Measurements from ENCODE around the gene PF4V1.

The PF4V1 gene

GRCh38 chr4:73853246-73853704 lies at the start of gene PF4V1:
PF4V1 (plus strand) TSS chr4:73853296; CDS start chr4:73853363, 67 bp downstream.
- peaks cover 5 to 14% (median 10%) of the 10 kb centered on the region in 5 donors for H3K27me3 ChIP-seq (ENCODE audit: control insufficient read depth in 5 of 5, insufficient read depth in 4 of 5, low read length in 5 of 5)
- no peaks in the 10 kb centered on the region for H3K9me3 ChIP-seq (ENCODE audit: control insufficient read depth in 5 of 5, low read length in 5 of 5)
- peak within 1 kb of the TSS in 1 of 5 donors; percentile 34 for H3K4me3 ChIP-seq (ENCODE audit: low read depth in 1 of 5, low read length in 5 of 5)
- no peak within 1 kb of the TSS for H3K9ac ChIP-seq (ENCODE audit: low read length in 5 of 5)
- H3K4me1 ChIP-seq (ENCODE audit: control insufficient read depth in 5 of 5, insufficient read depth in 5 of 5, low read length in 5 of 5): peaks cover 0 to 9% (median 7%) of the 10 kb centered on the region in 5 donors
- no peak within 1 kb of the TSS for H3K27ac ChIP-seq (ENCODE audit: low read depth, low read length)
- no peaks in the 10 kb centered on the region for H3K36me3 ChIP-seq (ENCODE audit: control insufficient read depth in 5 of 5, insufficient read depth in 5 of 5, low read length in 5 of 5)

GRCh38 chr4:73810191-73810590 lies 42.9 kb upstream of the PF4V1 start:
- Histone ChIP-seq H3K4me1 (ENCODE audit: control insufficient read depth in 5 of 5, insufficient read depth in 5 of 5, low read length in 5 of 5) (no peaks in the 10 kb centered on the region), H3K27ac (ENCODE audit: low read depth, low read length) (no peak overlapping the region), H3K4me3 (ENCODE audit: low read depth in 1 of 5, low read length in 5 of 5) (no peak overlapping the region), H3K9ac (ENCODE audit: low read length in 5 of 5) (no peak overlapping the region), H3K36me3 (ENCODE audit: control insufficient read depth in 5 of 5, insufficient read depth in 5 of 5, low read length in 5 of 5) (no peaks in the 10 kb centered on the region), H3K9me3 (ENCODE audit: control insufficient read depth in 5 of 5, low read length in 5 of 5) (no peaks in the 10 kb centered on the region), H3K27me3 (ENCODE audit: control insufficient read depth in 5 of 5, insufficient read depth in 4 of 5, low read length in 5 of 5) (no peaks in the 10 kb centered on the region)

GRCh38 chr4:73811841-73812240 lies 41.3 kb upstream of the PF4V1 start:
- H3K9me3 ChIP-seq (ENCODE audit: control insufficient read depth in 5 of 5, low read length in 5 of 5): no peaks in the 10 kb centered on the region

GRCh38 chr4:73814679-73815078 lies 38.4 kb upstream of the PF4V1 start:
- H3K36me3 ChIP-seq (ENCODE audit: control insufficient read depth in 5 of 5, insufficient read depth in 5 of 5, low read length in 5 of 5): no peaks in the 10 kb centered on the region
- no peak overlapping the region for H3K9ac ChIP-seq (ENCODE audit: low read length in 5 of 5)
- no peak overlapping the region for H3K27ac ChIP-seq (ENCODE audit: low read depth, low read length)

More at GRCh38 chr4:73811841-73812240, 41.3 kb upstream of the PF4V1 start:
- no peak overlapping the region for H3K9ac ChIP-seq (ENCODE audit: low read length in 5 of 5)
- H3K4me3 ChIP-seq (ENCODE audit: low read depth in 1 of 5, low read length in 5 of 5): no peak overlapping the region
- H3K36me3 ChIP-seq (ENCODE audit: control insufficient read depth in 5 of 5, insufficient read depth in 5 of 5, low read length in 5 of 5): no peaks in the 10 kb centered on the region
- no peaks in the 10 kb centered on the region for H3K4me1 ChIP-seq (ENCODE audit: control insufficient read depth in 5 of 5, insufficient read depth in 5 of 5, low read length in 5 of 5)
- H3K27me3 ChIP-seq (ENCODE audit: control insufficient read depth in 5 of 5, insufficient read depth in 4 of 5, low read length in 5 of 5): no peaks in the 10 kb centered on the region
- H3K27ac ChIP-seq (ENCODE audit: low read depth, low read length): no peak overlapping the region

GRCh38 chr4:73815145-73815544 lies 38.0 kb upstream of the PF4V1 start:
- Histone ChIP-seq H3K4me1 (ENCODE audit: control insufficient read depth in 5 of 5, insufficient read depth in 5 of 5, low read length in 5 of 5) (no peaks in the 10 kb centered on the region), H3K9me3 (ENCODE audit: control insufficient read depth in 5 of 5, low read length in 5 of 5) (no peaks in the 10 kb centered on the region), H3K36me3 (ENCODE audit: control insufficient read depth in 5 of 5, insufficient read depth in 5 of 5, low read length in 5 of 5) (no peaks in the 10 kb centered on the region), H3K27me3 (ENCODE audit: control insufficient read depth in 5 of 5, insufficient read depth in 4 of 5, low read length in 5 of 5) (no peaks in the 10 kb centered on the region), H3K9ac (ENCODE audit: low read length in 5 of 5) (no peak overlapping the region), H3K4me3 (ENCODE audit: low read depth in 1 of 5, low read length in 5 of 5) (no peak overlapping the region), H3K27ac (ENCODE audit: low read depth, low read length) (no peak overlapping the region)

More at GRCh38 chr4:73814679-73815078, 38.4 kb upstream of the PF4V1 start:
- Histone ChIP-seq H3K27me3 (ENCODE audit: control insufficient read depth in 5 of 5, insufficient read depth in 4 of 5, low read length in 5 of 5) (no peaks in the 10 kb centered on the region), H3K9me3 (ENCODE audit: control insufficient read depth in 5 of 5, low read length in 5 of 5) (no peaks in the 10 kb centered on the region), H3K4me3 (ENCODE audit: low read depth in 1 of 5, low read length in 5 of 5) (no peak overlapping the region), H3K4me1 (ENCODE audit: control insufficient read depth in 5 of 5, insufficient read depth in 5 of 5, low read length in 5 of 5) (no peaks in the 10 kb centered on the region)

GRCh38 chr4:73816814-73817213 lies 36.3 kb upstream of the PF4V1 start:
- Histone ChIP-seq H3K9me3 (ENCODE audit: control insufficient read depth in 5 of 5, low read length in 5 of 5) (no peaks in the 10 kb centered on the region), H3K9ac (ENCODE audit: low read length in 5 of 5) (no peak overlapping the region), H3K36me3 (ENCODE audit: control insufficient read depth in 5 of 5, insufficient read depth in 5 of 5, low read length in 5 of 5) (no peaks in the 10 kb centered on the region), H3K27ac (ENCODE audit: low read depth, low read length) (no peak overlapping the region), H3K4me3 (ENCODE audit: low read depth in 1 of 5, low read length in 5 of 5) (no peak overlapping the region), H3K4me1 (ENCODE audit: control insufficient read depth in 5 of 5, insufficient read depth in 5 of 5, low read length in 5 of 5) (no peaks in the 10 kb centered on the region), H3K27me3 (ENCODE audit: control insufficient read depth in 5 of 5, insufficient read depth in 4 of 5, low read length in 5 of 5) (no peaks in the 10 kb centered on the region)

GRCh38 chr4:73817341-73817740 lies 35.8 kb upstream of the PF4V1 start:
- no peak overlapping the region for H3K27ac ChIP-seq (ENCODE audit: low read depth, low read length)
- H3K9me3 ChIP-seq (ENCODE audit: control insufficient read depth in 5 of 5, low read length in 5 of 5): no peaks in the 10 kb centered on the region
- H3K9ac ChIP-seq (ENCODE audit: low read length in 5 of 5): no peak overlapping the region
- no peak overlapping the region for H3K4me3 ChIP-seq (ENCODE audit: low read depth in 1 of 5, low read length in 5 of 5)
- H3K27me3 ChIP-seq (ENCODE audit: control insufficient read depth in 5 of 5, insufficient read depth in 4 of 5, low read length in 5 of 5): no peaks in the 10 kb centered on the region
- H3K4me1 ChIP-seq (ENCODE audit: control insufficient read depth in 5 of 5, insufficient read depth in 5 of 5, low read length in 5 of 5): no peaks in the 10 kb centered on the region
- H3K36me3 ChIP-seq (ENCODE audit: control insufficient read depth in 5 of 5, insufficient read depth in 5 of 5, low read length in 5 of 5): no peaks in the 10 kb centered on the region

- Histone ChIP-seq H3K27me3 (ENCODE audit: control insufficient read depth in 5 of 5, insufficient read depth in 4 of 5, low read length in 5 of 5) (no peaks in the 10 kb centered on the region), H3K4me1 (ENCODE audit: control insufficient read depth in 5 of 5, insufficient read depth in 5 of 5, low read length in 5 of 5) (no peaks in the 10 kb centered on the region), H3K36me3 (ENCODE audit: control insufficient read depth in 5 of 5, insufficient read depth in 5 of 5, low read length in 5 of 5) (no peaks in the 10 kb centered on the region)
Measured at GRCh38 chr4:73821325-73821724, 31.8 kb upstream of the PF4V1 start.

GRCh38 chr4:73822389-73822788 lies 30.7 kb upstream of the PF4V1 start:
- Histone ChIP-seq H3K4me3 (ENCODE audit: low read depth in 1 of 5, low read length in 5 of 5) (no peak overlapping the region), H3K27me3 (ENCODE audit: control insufficient read depth in 5 of 5, insufficient read depth in 4 of 5, low read length in 5 of 5) (no peaks in the 10 kb centered on the region), H3K36me3 (ENCODE audit: control insufficient read depth in 5 of 5, insufficient read depth in 5 of 5, low read length in 5 of 5) (no peaks in the 10 kb centered on the region), H3K9me3 (ENCODE audit: control insufficient read depth in 5 of 5, low read length in 5 of 5) (peaks cover 0 to 2% (median under 1%) of the 10 kb centered on the region in 5 donors), H3K4me1 (ENCODE audit: control insufficient read depth in 5 of 5, insufficient read depth in 5 of 5, low read length in 5 of 5) (no peaks in the 10 kb centered on the region), H3K27ac (ENCODE audit: low read depth, low read length) (no peak overlapping the region), H3K9ac (ENCODE audit: low read length in 5 of 5) (no peak overlapping the region)

More at GRCh38 chr4:73821325-73821724, 31.8 kb upstream of the PF4V1 start:
- H3K4me3 ChIP-seq (ENCODE audit: low read depth in 1 of 5, low read length in 5 of 5): no peak overlapping the region
- no peak overlapping the region for H3K27ac ChIP-seq (ENCODE audit: low read depth, low read length)
- no peak overlapping the region for H3K9ac ChIP-seq (ENCODE audit: low read length in 5 of 5)
- H3K9me3 ChIP-seq (ENCODE audit: control insufficient read depth in 5 of 5, low read length in 5 of 5): no peaks in the 10 kb centered on the region

- Histone ChIP-seq H3K27me3 (ENCODE audit: control insufficient read depth in 5 of 5, insufficient read depth in 4 of 5, low read length in 5 of 5) (no peaks in the 10 kb centered on the region), H3K36me3 (ENCODE audit: control insufficient read depth in 5 of 5, insufficient read depth in 5 of 5, low read length in 5 of 5) (no peaks in the 10 kb centered on the region), H3K9me3 (ENCODE audit: control insufficient read depth in 5 of 5, low read length in 5 of 5) (peaks cover 0 to 4% (median 2%) of the 10 kb centered on the region in 5 donors), H3K4me3 (ENCODE audit: low read depth in 1 of 5, low read length in 5 of 5) (no peak overlapping the region), H3K27ac (ENCODE audit: low read depth, low read length) (no peak overlapping the region), H3K4me1 (ENCODE audit: control insufficient read depth in 5 of 5, insufficient read depth in 5 of 5, low read length in 5 of 5) (no peaks in the 10 kb centered on the region), H3K9ac (ENCODE audit: low read length in 5 of 5) (no peak overlapping the region)
Measured at GRCh38 chr4:73822812-73823504, 30.1 kb upstream of the PF4V1 start.

Data from subcutaneous abdominal adipose tissue (tissue), 5 donors.